GM21423 (cell line): Measurements from ENCODE around the gene GATA1.
"Not testable (repeated sequence)": the region's sequence is repeated elsewhere in the genome, so short reads cannot be mapped to it uniquely, and the experiment has no call there.

Experiments
- ATAC-seq: cut with Tn5 transposase; IDR thresholded peaks from one replicate; pipeline ENCODE4 v1.9.1; 2021; ENCODE audit warnings: mild to moderate bottlenecking, moderate library complexity; ENCODE audit not compliant: unreplicated experiment

Gene GATA1

DNA sequence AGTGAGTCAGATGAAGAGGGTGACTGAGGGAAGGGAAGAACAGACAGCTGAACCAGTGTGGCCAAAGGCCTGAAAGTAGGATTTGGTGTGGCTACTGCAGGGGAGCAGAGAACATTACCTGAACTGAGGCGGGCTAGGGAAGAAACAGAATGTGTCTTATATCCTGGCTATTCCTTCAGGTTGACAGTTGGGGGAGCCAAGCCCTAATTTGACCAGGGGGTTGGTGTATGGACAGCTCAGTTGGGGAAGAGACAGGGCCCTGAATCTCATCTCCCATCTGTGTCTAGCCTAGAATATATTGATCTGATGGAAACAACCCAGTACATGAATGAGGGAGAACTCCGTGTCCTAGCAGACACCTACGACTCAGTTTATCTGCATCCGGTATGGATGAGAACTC, 19.7 kb downstream of the GATA1 start:
- no peak for ATAC-seq

DNA sequence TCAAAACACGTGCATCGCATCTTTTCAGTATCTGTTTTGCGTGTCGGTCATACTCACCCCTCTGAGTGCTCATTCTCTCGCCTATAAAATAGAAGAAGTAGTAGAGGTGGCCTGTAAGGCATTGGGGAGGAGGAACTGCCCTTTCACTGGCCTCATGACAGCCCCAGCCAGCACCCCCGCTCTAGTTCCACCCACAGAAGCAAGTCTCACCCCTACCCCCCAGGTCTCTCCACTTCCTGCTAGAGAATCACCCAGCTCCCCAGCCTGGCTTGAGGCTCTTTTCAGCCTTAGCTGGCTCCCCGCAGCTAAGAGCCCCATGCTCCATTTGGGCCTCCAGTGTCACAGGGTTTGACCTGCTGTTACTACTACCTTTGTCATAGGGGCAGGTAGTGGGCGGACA, 27.3 kb downstream of the GATA1 start:
- ATAC-seq: no peak

DNA sequence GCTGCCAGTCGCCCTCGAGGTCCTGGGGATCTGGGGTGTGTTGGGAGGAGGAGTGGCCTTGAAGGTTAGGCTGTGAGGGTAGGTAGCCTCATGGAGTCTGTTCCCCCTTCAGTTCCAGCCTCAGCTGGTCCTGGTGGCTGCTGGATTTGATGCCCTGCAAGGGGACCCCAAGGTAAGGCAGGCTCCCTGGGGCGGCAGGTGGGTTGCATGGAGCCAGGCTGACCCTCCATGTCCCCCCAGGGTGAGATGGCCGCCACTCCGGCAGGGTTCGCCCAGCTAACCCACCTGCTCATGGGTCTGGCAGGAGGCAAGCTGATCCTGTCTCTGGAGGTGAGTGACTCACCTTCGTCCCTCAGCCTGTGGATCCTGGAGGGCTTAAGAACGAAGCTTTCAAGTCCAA, 28.3 kb downstream of the GATA1 start:
- no peak for ATAC-seq

DNA sequence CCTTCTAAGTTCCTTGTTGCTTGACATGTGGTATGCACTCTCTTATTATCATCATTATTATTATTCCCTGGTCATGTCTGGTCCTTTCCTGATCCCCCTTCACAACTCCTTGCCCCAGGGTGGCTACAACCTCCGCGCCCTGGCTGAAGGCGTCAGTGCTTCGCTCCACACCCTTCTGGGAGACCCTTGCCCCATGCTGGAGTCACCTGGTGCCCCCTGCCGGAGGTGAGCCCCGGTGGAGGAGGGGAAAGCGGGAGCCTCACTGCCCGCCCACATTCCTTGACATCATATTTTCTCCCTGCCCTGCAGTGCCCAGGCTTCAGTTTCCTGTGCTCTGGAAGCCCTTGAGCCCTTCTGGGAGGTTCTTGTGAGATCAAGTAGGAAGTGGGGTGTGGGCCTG, 28.9 kb downstream of the GATA1 start:
- no peak for ATAC-seq

DNA sequence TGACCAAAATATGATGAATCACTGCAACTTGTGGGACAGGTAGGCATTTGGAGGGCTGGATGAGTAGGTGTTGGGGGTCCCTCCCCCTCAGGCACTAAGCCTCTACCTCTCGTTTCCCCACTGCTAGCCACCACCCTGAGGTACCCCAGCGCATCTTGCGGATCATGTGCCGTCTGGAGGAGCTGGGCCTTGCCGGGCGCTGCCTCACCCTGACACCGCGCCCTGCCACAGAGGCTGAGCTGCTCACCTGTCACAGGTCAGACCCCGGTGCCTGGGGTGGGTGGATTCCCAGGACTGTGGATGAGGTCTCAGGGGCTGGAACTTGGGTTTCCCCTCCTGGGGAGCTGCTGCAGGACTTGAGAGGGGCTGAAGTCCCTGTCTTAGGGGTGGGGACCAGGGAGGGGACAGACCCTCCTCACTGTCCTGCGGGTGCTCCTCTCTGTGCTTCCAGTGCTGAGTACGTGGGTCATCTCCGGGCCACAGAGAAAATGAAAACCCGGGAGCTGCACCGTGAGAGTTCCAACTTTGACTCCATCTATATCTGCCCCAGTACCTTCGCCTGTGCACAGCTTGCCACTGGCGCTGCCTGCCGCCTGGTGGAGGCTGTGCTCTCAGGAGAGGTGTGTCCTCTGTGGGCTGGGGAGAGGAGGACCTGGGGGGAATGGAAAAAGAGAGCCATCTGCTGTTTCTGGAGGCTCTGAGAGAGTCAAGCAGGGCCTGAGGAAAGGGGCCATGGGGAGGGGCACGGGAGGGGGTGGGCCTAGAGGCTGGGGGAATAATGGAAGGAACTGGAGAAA, 29.8 kb downstream of the GATA1 start:
- no peak for ATAC-seq

DNA sequence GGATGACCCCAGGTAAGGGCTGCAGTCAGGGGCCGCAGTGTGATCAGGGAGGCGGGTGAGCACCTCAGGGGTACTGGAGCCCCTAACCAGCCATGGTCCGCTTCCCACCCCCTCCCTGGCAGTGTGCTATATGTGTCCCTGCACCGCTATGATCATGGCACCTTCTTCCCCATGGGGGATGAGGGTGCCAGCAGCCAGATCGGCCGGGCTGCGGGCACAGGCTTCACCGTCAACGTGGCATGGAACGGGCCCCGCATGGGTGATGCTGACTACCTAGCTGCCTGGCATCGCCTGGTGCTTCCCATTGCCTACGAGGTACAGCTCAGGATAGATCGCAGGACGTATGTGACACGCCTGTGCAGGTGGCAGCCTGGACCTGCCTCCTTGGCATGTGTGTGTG, 31.7 kb downstream of the GATA1 start:
- no peak for ATAC-seq

DNA sequence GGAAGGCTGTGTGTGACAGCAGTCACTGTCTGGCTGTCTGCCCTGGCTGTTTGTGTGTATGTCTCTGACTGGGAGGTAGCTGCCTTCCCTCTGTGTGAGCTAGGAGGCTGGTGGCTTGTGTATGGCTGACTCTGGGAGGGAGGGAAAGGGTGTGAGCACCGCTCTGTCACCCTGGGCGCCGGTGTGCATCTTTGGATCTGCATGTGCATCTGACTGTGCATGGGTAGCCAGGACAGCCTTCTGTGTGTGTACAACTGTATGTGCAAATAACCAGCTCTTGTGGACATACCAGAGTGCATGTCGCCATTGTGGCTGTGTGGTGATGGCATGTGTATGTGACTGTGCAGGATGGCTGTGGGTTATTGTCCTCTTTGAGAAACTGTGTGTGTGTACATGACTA, 32.5 kb downstream of the GATA1 start:
- ATAC-seq: no peak

DNA sequence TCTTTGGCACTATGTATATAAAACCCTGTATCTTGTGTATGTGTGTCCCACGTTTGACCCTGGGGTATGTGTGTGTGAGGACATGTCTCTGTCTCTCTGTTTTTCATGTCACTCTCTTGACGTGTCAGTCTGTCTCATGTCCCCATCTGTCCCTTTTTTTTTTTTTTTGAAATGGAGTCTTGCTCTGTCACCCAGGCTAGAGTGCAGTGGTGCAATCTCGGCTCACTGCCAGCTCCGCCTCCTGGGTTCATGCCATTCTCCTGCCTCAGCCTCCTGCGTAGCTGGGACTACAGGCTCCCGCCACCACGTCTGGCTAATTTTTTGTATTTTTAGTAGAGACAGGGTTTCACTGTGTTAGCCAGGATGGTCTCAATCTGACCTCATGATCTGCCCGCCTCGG, 33.0 kb downstream of the GATA1 start:
- ATAC-seq: not testable (repeated sequence)

DNA sequence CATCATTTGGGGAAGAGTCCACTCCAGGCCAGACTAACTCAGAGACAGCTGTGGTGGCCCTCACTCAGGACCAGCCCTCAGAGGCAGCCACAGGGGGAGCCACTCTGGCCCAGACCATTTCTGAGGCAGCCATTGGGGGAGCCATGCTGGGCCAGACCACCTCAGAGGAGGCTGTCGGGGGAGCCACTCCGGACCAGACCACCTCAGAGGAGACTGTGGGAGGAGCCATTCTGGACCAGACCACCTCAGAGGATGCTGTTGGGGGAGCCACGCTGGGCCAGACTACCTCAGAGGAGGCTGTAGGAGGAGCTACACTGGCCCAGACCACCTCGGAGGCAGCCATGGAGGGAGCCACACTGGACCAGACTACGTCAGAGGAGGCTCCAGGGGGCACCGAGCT, 36.7 kb downstream of the GATA1 start:
- ATAC-seq: no peak

DNA sequence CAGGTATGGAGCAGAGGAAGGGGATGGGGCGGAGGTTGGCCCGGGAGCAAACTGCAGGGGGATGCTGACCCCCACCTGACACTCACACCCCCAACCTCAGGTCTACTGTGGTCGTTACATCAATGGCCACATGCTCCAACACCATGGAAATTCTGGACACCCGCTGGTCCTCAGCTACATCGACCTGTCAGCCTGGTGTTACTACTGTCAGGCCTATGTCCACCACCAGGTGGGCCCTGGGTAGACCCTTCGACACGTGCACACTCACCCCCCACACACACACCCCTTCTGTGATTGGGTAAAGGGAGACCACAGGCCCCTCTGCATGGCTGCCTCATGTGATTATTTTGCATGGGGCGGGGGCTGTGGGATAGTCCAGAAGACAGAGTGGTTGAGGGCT, 37.7 kb downstream of the GATA1 start:
- no peak for ATAC-seq

DNA sequence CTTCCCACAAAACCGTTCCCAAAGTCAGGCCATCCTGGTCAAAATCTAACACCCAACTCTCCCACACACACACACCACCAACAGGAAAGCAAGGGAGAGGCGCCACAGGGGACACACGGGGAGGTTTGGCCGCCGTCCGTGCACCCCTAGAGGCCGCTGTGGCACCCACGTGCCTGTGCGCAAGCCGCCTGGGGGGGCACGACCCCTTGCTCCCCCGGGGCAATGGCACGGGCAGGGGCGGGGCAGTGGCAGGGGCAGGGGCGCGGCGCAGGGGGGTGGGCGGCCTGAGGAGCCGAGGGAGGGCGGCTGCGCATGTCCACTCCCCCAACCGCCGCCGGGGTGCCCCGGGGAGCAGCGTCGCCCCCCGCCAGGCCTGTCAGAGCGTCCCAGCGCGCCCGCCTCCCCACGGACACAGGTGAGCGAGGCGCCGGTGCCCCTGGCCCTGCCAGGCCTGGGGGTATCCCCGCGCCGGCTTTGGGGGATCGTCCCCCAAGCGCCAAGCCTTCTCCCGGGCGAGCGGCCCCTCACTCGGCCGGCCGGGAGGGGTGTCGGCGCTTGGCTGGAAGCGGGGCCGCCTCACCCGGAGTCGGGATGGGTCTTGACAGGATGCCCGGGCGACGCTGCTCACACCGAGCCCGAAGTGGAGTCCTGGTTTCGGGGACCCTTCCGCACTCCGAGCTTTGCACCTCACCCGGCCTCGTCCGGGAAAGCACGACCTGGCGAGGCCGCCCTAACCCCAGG, 39.9 kb downstream of the GATA1 start, which contains the start of gene ERAS:
TSS of gene ERAS (plus strand) at position 379 of the 741 bp plus-strand sequence. CDS start 2,611 bp downstream, outside the sequence.
- ATAC-seq: no peak

DNA sequence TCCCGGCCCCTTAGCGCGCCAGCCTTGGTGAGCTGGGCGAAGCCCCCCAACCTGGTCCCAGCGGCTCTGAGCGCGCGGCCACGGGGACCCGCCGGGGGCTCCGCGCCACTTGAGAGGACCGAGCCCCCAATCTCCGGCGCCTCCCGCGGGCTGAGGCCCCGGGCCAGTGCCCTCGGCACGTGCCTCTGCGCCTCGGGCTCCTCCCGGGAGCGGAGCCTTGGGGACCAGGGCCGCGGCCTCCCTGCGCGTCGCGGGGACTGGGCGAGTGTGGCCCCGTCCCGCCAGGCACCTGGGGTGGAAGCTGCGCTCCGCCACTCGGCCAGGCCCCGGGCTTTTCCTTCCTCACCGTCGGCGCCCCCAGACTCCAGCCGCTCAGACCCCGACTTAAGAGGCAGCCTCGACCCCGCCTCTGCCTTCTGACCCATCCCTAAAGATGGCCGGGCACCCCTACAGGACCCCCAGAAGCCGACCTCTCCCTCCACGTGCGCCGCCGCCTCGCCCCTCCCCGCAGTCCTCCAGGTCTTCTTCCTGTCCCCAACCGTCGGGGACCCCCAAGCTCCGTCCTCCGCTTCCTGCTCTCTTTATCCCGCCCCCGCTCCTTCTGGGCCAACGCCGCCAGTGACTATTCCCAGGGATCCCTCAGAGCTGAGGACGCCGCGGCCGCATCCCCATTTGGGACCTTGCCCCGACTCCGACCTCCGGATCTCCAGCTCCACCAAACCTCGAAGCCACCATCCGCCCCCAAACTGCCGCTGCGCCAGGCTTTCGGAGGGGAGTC, 40.7 kb downstream of the GATA1 start:
- ATAC-seq: no peak

DNA sequence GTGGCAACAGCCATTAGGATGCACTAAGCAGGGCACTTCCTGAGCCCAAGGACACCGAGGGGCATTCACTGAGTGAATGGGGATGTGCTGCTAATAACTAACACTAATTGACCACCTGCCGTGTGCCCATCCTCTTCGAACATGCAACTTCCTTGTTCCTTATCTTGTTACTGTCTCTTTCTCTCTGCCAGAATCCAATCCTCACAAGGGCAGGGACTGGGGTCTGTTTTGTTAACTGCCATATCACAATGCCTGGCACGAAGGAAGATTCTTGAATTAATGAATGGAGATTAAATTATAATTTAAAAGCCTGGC, 41.2 kb downstream of the GATA1 start:
- ATAC-seq: no peak

DNA sequence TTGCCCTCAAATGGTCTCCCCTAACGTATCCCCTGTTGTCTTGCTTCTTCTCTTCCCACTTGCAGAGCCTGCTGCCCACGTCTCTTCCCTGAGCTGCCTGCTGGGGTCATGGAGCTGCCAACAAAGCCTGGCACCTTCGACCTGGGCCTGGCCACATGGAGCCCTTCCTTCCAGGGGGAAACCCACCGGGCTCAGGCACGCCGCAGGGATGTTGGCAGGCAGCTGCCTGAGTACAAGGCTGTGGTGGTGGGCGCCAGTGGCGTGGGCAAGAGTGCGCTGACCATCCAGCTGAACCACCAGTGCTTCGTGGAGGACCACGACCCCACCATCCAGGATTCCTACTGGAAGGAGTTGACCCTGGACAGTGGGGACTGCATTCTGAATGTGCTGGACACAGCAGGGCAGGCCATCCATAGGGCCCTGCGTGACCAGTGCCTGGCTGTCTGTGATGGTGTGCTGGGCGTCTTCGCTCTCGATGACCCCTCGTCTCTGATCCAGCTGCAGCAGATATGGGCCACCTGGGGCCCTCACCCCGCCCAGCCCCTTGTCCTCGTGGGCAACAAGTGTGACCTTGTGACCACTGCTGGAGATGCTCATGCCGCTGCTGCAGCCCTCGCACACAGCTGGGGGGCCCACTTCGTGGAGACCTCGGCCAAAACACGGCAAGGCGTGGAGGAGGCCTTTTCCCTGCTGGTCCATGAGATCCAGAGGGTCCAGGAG, 42.8 kb downstream of the GATA1 start:
- ATAC-seq: no peak

DNA sequence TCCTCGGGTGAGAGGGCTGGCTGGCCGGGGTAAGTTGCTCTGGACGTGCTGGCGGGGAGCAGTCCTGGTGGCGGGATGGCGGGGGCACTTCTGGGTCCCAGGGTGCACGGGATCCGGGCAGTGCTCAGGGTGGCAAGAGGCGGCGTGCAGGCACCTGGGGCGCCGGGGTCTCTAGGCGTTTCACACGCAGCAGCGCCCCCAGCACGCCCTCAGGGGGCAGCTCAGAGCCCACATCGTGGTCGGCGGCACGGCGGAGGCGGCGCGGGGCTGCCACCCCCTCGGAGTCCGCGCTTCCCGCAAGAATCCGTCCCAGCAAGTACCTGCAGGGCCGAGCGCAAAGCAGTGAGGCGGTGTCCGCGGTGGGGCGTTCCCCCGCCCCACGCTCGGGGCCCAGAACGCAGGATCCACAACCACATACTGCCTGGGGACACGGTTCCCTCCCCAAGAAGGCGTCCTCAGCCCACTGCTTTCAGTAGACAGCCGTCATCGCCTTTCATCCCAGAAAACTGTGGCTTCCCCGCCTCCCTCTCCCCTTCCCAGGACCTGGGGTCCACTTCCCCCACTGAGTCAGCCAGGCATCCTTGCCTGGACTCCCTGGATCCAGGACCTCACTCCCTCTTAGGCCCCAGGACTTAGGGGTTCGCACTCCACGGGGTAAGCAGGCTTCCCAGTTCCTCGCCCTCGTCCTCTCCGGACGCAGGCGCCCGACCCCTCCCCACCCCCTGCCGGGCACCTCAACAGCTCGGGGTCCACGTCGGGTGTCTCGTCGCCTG, 44.9 kb downstream of the GATA1 start:
- ATAC-seq: no peak

DNA sequence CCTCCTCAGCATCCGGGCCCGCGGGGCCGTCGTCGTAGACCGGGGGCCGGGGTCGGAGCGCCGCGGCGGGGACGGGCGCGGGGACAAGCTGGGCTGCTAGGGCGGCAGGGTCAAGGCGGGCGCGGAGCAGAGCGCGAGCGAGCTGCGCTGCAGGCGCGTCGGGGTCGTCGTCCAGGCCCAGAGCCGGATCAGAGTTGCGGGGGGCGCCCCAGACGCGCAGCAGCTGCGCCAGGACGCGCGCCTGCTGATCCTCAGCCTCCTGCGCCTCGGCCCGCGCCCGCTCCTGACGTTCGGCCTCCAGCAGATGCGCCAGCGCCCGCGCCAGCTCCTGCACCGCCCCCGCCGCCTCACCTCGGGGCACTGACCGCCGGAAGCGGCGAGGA, 45.5 kb downstream of the GATA1 start:
- no peak for ATAC-seq

DNA sequence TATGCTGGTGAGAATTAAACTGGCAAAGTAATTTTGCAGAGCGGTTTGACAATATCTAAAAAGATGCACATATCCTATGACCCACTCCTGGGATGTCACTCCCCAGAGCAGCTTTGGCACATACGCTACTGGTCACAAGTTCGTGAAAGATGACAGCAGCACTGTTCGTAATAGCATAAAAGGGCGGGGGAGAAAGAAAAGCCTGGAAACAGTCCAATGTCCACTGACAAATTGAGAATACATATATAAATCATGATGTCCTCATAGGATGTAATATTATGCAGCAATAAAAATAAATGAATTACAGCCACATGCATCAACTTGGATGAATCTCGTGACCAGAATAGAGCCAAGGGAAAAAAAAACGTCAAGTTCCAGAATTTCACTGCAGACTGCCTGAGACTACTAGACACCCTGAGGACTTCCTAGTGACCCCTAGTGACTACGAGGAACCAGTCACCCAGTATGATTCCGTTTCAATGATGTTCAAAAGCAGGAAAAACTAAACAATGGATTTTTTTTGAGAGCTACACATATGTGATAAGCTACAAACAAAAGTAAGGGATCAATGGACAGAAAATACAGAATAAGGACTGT, 47.2 kb downstream of the GATA1 start:
- no peak for ATAC-seq

DNA sequence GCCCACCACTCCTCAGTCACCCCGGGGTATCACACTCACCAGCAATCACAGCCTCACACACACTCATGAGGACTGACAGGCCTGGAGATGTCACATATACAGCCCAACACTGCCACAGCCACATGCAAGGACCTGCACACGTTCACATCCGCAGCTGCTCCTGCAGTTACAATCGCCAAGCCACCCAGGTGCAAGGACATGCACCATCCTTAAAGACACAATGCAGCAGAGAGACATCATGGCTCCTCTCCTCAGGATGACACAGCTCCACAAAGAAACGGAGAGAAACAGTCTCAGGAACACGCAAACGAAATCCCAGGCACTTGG, 48.0 kb downstream of the GATA1 start:
- ATAC-seq: no peak

DNA sequence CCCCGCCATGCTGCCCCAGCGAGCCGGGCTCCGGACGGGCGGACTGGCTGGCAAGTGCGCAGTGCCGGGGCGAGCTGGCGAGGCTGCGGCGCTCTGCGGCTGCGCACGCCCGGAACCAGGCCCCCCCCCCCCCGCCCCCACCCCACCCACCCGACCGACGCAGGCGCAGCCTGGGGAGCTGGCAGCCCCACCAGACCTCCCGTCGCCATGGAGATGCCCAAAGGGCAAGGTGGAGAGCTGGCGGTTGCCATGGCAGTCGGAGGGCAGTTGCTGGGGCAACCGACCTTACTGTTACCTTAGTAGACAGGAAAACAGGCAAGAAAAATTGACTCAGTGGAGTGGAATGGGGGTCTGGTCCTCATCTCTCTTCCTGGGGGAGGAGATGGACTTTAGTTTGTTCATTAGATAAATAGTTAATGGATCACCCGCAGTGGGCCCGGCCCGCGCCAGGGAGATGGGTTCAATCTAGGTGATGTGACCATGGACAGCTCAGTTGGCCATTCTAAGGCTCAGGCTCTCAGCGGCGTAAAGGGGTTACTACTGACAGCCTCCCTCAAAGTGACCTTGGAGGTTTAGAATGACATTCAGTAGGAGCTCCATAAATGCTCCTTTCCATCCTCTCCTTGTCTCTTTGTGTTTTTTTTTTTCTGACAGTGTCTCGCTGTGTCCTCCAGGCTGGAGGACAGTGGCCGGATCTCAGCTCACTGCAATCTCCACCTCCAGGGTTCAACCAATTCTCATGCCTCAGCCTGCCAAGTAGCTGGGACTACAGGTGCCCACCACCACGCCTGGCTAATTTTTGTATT, 49.3 kb downstream of the GATA1 start, which contains the start of gene PCSK1N:
TSS of gene PCSK1N (minus strand) at position 87 of the 806 bp plus-strand sequence. CDS start at position 9, 78 bp downstream.
- ATAC-seq: no peak
